GM18498 (cell line): ENCODE results near the gene C2CD2.

Experiments used
- ATAC-seq: cut with Tn5 transposase; IDR thresholded peaks from one replicate; pipeline ENCODE4 v1.9.1; 2021; ENCODE audit warnings: mild to moderate bottlenecking, moderate library complexity; ENCODE audit not compliant: unreplicated experiment

The C2CD2 gene

GRCh38 chr21:41914965-41915364 lies 38.9 kb downstream of the C2CD2 start:
- no peak for ATAC-seq

DNA sequence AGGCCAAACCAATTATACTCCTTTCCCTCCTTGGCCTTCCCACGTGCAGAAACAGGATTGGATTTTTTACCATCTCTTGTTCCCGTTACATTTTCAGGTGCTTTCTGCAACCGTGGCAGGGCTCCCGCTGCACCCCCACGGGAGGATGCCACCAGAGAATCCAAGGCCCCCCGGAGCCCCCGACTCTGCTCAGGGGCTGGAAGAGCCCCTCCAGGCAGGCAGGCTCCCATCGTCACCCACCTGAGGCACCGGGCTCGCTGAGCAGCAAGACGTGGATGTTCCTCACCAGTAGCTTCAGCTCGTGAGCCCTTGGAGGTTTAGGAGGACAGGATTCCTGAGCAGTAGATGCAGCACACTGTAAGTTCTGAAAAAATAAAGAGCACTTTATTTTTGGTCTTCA lies 39.5 kb downstream of the C2CD2 start:
- no peak for ATAC-seq

- no peak for ATAC-seq
Observed at GRCh38 chr21:41913230-41913629, 40.6 kb downstream of the C2CD2 start.

- ATAC-seq = no peak
Observed at GRCh38 chr21:41908829-41909228, 45.0 kb downstream of the C2CD2 start.

- no peak for ATAC-seq
Observed at GRCh38 chr21:41907496-41908258, 46.1 kb downstream of the C2CD2 start.

DNA sequence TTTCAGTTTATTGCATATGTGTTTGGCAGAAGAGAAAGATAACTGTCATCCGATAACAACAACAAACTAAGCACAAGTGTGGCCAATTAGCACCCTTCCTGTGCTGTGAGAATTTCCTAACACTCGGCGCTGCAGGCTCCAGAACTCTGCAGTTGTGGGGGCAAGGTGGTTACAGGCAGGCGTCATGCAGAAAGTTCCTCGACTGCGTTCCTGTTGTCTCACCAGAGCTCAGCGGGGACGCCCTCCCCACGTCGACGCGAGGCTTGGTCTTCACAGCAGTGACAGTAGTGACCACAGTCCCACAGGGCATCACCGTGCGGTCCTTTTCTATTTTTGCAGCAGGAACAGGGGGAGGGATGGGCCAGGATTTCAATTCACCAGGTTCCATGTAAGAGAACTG lies 47.0 kb downstream of the C2CD2 start:
- no peak for ATAC-seq

GRCh38 chr21:41903559-41904351 lies 50.1 kb downstream of the C2CD2 start:
- ATAC-seq = no peak

GRCh38 chr21:41902946-41903345 lies 50.9 kb downstream of the C2CD2 start:
- no peak for ATAC-seq

DNA sequence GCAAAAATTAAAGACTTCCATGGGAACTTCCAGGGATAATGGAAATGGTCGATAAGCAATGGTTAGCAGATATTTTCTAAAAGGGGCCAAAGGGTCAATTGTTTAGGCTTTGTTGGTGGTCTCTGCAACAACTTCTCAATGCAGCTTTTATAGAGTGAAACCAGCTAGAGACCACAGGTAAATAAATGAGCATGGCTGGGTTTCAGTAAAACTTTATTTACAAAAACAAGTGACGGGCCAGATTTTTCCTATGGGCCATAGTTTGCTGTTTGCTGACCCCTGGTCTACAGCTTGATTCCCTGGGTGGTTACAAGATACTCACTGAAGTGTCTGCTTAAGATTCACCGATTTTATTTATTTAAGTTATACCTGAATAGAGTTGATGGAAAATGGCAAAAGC lies 52.0 kb downstream of the C2CD2 start:
- ATAC-seq = no peak

- no peak for ATAC-seq
Observed at GRCh38 chr21:41901099-41901498, 52.7 kb downstream of the C2CD2 start.

DNA sequence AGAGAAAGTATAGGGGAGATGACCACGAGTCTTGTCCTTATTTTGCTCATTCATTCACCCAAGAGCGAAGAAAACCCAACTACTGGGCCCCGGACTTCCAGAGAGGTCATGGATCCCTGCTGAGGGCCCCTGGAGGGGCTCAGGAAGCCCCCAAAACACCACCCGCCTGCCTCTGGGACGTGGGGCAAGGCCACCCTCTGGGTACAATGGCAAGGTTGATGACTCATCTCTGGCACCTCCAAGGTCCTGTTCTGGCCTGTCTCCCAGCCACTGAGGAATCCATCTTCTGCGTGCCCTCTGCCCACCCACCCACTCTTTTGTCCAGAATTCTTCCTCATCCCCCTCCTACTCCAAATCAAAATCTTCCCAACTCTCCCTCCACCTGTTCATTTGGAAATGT lies 53.4 kb downstream of the C2CD2 start:
- ATAC-seq = no peak

GRCh38 chr21:41899426-41900202 lies 54.2 kb downstream of the C2CD2 start:
- no peak for ATAC-seq

GRCh38 chr21:41898998-41899397 lies 54.8 kb downstream of the C2CD2 start:
- ATAC-seq = no peak

DNA sequence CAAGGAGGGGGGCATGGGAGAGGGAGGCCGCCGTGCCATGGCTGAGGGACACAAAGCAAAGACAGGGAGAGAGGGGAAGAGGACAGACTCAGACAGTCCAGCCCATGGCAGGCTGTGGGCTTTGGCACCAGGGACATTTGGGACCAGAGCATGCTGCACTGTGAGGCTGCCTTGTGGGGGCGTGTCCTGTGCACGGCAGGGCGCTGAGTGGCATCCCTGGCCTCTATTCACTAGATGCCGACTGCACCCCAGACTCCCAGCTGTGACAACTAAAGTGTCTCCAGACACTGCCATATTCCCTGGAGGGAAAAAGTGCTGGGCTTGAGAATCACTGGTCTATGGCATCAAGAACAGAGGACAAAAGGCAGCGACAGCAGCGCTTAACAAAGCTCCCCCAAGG lies 56.1 kb downstream of the C2CD2 start:
- ATAC-seq = no peak

- no peak for ATAC-seq
Observed at GRCh38 chr21:41897047-41897669, 56.7 kb downstream of the C2CD2 start.

DNA sequence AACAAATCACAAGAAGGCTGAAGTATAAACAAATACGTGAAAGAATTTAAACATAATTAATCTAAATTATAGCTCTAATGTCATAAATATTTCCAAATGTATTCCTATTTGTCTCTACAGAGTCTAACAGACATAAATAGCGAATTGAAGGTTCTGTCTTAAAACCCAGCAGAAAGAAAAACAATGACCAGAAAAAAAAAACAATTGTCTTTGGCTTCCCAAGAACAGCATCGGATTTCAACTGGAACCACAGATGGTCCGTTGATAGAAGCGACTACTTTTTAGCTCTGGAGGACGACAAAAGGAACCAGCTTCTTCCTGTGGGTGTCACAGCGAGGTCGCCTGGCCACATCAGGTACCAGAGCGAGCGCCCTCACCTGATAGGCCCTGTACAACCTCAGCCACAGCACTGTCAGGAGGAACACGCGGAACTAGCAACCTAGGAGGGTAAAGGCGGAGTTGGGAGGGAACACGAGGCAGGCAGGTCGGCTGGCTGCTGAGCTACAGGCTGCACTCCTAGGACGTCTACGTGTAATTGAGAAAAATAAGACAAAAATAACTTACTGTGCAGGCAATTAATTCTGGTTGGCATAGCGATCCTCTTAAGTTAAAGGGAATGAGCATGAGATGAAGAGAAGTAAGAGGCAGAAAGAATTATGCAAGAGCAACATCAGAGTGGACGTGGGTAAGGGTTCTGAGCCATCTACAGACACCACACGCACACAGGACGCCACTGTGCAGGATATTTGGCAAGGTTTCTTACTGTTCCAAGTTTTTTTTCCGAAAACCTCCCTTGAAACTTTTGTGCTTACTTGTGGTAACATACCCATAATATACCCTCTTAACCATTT lies 58.0 kb downstream of the C2CD2 start:
- ATAC-seq = no peak

GRCh38 chr21:41894922-41895557 lies 58.8 kb downstream of the C2CD2 start:
- no peak for ATAC-seq

DNA sequence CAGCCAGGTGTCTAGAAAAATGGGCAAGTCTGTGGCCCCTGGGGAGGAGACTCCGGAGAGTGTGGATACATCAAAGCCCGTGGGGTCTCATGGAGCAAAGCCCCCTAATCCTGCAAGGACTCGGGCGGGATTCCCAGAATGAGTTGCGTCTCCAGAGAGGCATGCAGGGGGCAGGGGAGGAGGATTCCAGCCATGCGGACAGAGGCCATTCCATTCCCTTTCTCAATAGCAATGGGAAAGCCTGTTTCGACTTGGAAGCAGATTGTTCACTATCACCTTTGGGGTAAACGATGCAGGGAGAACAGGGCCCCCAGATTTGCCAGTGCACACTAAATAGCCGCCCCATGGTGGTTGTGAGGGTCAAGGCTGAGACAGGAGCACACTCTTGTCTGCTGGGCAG lies 59.3 kb downstream of the C2CD2 start:
- ATAC-seq = no peak

DNA sequence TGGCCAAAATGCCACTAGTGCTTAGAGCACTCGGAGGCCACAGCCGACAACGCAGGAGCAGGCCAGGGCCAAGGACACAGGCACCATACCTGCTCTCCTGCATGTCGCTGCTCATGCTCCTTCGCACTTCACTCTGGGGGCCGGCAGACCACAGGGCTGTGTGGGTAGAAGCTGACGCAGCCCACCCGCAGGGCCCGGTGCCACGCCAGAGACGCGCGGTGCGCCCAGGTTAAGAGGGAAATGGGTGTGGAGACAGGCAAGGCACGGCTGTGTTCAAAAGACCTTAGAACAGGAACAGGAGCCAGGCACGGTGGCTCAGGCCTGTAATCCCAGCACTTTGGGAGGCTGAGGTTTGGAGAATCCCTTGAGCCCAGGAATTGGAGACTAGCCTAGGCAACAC lies 61.1 kb downstream of the C2CD2 start:
- ATAC-seq = no peak

DNA sequence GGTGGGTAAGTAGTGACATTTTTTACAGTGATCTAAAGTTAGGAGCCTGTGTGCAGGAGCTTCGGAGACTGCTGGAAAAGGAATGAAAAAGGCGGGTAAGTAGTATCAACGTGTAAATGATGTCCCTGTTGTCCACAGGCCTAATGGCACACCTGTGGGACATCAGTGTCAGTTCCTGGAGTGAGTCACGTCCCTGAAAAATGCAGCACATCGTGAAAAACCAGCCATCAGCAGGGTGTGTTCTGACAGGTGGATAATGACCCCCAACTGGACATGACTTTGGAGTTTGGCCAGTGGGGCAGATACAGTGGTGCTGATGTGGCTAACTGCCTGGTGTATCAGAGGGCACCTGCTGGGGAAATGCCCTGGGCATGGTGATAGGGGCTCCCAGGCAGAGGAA lies 62.7 kb downstream of the C2CD2 start:
- no peak for ATAC-seq
